ENCODE measurements around the gene MAST2. TPM values are rescaled to one million over a fixed set of nuclear protein-coding genes. Genes with fewer than 3 reads are reported as not detected.
"Not testable (repeated sequence)": the region's sequence is repeated elsewhere in the genome, so short reads cannot be mapped to it uniquely, and the experiment has no call there.

The MAST2 gene
- total RNA-seq, 2 experiments from 2014 or later, result 25.7 to 27.9 TPM

GRCh38 chr1:45815667-45816458, 12.5 kb downstream of the MAST2 start:
- peaks cover 6% of the 10 kb centered on the region for H3K9me3 Mint-ChIP-seq (ENCODE audit: insufficient read depth)
- no peak overlapping the region for H3K4me3 Mint-ChIP-seq
- ATAC-seq (no peak), DNase-seq (no peak)
- peaks cover 27% of the 10 kb centered on the region for H3K36me3 Mint-ChIP-seq (ENCODE audit: low read depth)
- CTCF ChIA-PET, result interaction anchor here (0.6 kb wide), 1 partner anchor 187 kb away, joined by 3 read pairs; no protein-coding TSS in a partner anchor
- H3K27me3 Mint-ChIP-seq (ENCODE audit: low read depth), result no peaks in the 10 kb centered on the region
- POLR2A ChIA-PET, result no interaction called here
- no peak overlapping the region for H3K27ac Mint-ChIP-seq
- H3K4me1 Mint-ChIP-seq (ENCODE audit: low read depth), result peaks cover 5% of the 10 kb centered on the region

DNA sequence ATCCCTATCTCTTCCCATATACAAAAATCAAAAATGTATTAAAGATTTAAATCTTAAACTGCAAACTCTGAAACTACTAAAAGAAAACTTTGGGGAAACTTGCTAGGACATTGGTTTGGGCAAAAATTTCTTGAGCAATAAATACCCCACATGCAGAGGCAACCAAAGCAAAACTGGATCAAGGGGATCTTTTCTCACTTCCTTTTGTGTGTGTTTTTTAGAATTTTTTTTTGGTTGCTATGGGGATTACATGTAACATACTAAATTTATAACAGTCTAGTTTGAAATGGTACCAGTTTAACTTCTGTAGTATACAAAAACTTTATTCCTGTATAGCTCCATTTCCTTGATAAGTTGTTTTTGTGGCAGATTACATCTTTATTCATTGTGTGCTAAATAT, 16.8 kb downstream of the MAST2 start:
- ChIA-PET CTCF (no interaction called here), POLR2A (no interaction called here)
- no peak overlapping the region for H3K4me3 Mint-ChIP-seq
- H3K4me1 Mint-ChIP-seq (ENCODE audit: low read depth), result peaks cover 9% of the 10 kb centered on the region
- no peak overlapping the region for H3K27ac Mint-ChIP-seq
- peaks cover 6% of the 10 kb centered on the region for H3K9me3 Mint-ChIP-seq (ENCODE audit: insufficient read depth)
- H3K36me3 Mint-ChIP-seq (ENCODE audit: low read depth), result peaks cover 22% of the 10 kb centered on the region
- no peaks in the 10 kb centered on the region for H3K27me3 Mint-ChIP-seq (ENCODE audit: low read depth)
- ATAC-seq (no peak), DNase-seq (no peak)

GRCh38 chr1:45820788-45821187, 17.4 kb downstream of the MAST2 start:
- Mint-ChIP-seq H3K9me3 (ENCODE audit: insufficient read depth) (peaks cover 6% of the 10 kb centered on the region), H3K27ac (no peak overlapping the region), H3K4me1 (ENCODE audit: low read depth) (peaks cover 9% of the 10 kb centered on the region), H3K4me3 (no peak overlapping the region), H3K36me3 (ENCODE audit: low read depth) (peaks cover 22% of the 10 kb centered on the region), H3K27me3 (ENCODE audit: low read depth) (no peaks in the 10 kb centered on the region)
- DNase-seq (no peak), ATAC-seq (no peak)
- CTCF ChIA-PET, result no interaction called here
- POLR2A ChIA-PET, result no interaction called here

DNA sequence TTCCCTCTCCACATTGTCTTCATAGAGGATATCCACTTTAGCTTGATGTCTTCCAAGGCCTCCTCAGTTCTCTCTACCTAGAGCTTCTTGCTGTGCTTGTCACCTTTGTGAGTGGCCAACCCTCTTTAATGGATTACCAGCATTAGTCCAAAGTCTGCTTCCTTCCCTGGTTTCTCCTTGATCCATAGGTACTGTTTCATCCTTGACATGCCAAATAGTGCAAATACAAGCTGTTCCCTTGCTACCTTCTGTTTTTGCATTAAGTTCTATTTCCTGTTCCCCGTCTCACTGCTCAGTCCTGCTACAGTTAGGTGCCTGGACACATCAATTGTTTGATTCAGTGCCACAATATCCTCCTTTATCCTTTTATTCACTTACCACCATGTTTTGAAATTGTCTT, 19.2 kb downstream of the MAST2 start:
- Mint-ChIP-seq H3K9me3 (ENCODE audit: insufficient read depth) (peaks cover 6% of the 10 kb centered on the region), H3K27me3 (ENCODE audit: low read depth) (no peaks in the 10 kb centered on the region), H3K4me1 (ENCODE audit: low read depth) (peaks cover 9% of the 10 kb centered on the region), H3K27ac (no peak overlapping the region), H3K36me3 (ENCODE audit: low read depth) (peaks cover 19% of the 10 kb centered on the region), H3K4me3 (no peak overlapping the region)
- ChIA-PET POLR2A (no interaction called here), CTCF (interaction anchor here (1.3 kb wide), 1 partner anchor 17 kb away, joined by 3 read pairs; no protein-coding TSS in a partner anchor)
- ATAC-seq (no peak), DNase-seq (no peak)

DNA sequence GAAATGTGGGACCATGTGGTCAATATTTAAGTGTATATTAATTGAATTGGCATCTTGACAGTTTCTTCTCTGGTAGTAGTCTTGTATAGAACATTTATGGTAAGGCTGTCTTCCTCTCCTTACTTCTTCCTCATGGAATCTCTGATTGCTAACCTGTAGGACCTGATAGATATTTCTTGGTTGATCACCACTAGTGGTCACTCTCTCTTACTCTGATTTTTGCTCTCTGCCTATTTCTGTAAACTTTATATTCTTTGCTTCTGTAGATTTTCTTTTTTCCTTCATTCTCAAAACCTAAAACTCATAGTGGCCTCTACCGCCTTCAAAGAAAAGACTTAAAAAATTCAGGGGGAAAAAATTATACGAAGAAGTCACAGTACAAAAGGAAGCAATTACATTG, 21.2 kb downstream of the MAST2 start:
- H3K9me3 Mint-ChIP-seq (ENCODE audit: insufficient read depth), result peaks cover 1% of the 10 kb centered on the region
- no peak overlapping the region for H3K4me3 Mint-ChIP-seq
- no peak overlapping the region for H3K27ac Mint-ChIP-seq
- POLR2A ChIA-PET, result no interaction called here
- DNase-seq (no peak), ATAC-seq (no peak)
- peaks cover 9% of the 10 kb centered on the region for H3K4me1 Mint-ChIP-seq (ENCODE audit: low read depth)
- CTCF ChIA-PET, result interaction anchor here (0.9 kb wide), 1 partner anchor 779 kb away, joined by 3 read pairs; no protein-coding TSS in a partner anchor
- no peaks in the 10 kb centered on the region for H3K27me3 Mint-ChIP-seq (ENCODE audit: low read depth)
- peaks cover 18% of the 10 kb centered on the region for H3K36me3 Mint-ChIP-seq (ENCODE audit: low read depth)

GRCh38 chr1:45827256-45827655, 23.8 kb downstream of the MAST2 start:
- POLR2A ChIA-PET, result no interaction called here
- CTCF ChIA-PET, result no interaction called here
- no peak for ATAC-seq
- no peak overlapping the region for H3K27ac Mint-ChIP-seq
- peaks cover 4% of the 10 kb centered on the region for H3K4me1 Mint-ChIP-seq (ENCODE audit: low read depth)
- DNase-seq, result no peak
- H3K4me3 Mint-ChIP-seq, result no peak overlapping the region
- peaks cover 26% of the 10 kb centered on the region for H3K36me3 Mint-ChIP-seq (ENCODE audit: low read depth)
- H3K9me3 Mint-ChIP-seq (ENCODE audit: insufficient read depth), result no peaks in the 10 kb centered on the region
- H3K27me3 Mint-ChIP-seq (ENCODE audit: low read depth), result no peaks in the 10 kb centered on the region

DNA sequence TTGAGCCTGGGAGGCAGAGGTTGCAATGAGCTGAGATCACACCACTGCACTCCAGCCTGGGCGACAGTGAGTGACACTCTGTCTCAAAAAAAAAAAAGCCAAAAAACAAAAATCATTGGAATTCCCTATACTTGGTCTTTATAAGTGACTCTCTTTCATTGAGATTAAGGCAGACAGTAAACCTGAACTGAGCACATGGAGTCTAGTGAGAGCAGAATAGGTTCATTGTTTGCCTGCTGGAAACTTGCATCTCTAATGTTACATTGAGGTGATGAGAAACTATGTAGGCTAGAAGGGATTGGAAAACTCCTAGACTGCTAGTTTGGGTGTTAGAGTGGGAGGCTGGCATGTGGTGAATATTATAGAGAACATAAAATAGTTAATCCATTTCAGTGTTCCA, 25.4 kb downstream of the MAST2 start:
- ATAC-seq (no peak), DNase-seq (no peak)
- Mint-ChIP-seq H3K27me3 (ENCODE audit: low read depth) (no peaks in the 10 kb centered on the region), H3K4me3 (no peak overlapping the region), H3K4me1 (ENCODE audit: low read depth) (no peaks in the 10 kb centered on the region), H3K9me3 (ENCODE audit: insufficient read depth) (no peaks in the 10 kb centered on the region), H3K27ac (no peak overlapping the region), H3K36me3 (ENCODE audit: low read depth) (peaks cover 26% of the 10 kb centered on the region)
- CTCF ChIA-PET, result no interaction called here
- POLR2A ChIA-PET, result no interaction called here

DNA sequence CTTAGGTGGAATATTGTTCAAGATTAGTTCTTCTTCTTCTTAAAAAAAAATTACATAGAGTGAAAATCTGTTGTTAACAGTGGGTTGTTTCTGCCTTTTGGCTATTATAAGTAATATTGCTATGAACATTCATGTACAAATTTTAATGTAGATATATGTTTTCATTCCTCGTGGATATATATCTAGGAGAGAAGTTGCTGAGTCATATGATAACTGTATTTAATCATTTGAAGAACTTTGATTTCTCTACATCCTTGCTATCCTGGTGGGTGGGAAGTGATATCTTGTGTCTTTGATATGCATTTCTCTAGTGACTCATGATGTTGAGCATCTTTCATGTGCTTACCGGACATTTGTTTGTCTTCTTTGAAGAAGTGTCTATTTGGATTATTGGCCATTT, 29.9 kb downstream of the MAST2 start:
- no peaks in the 10 kb centered on the region for H3K9me3 Mint-ChIP-seq (ENCODE audit: insufficient read depth)
- DNase-seq, result no peak
- ChIA-PET CTCF (no interaction called here), POLR2A (no interaction called here)
- H3K27ac Mint-ChIP-seq, result no peak overlapping the region
- peaks cover 20% of the 10 kb centered on the region for H3K36me3 Mint-ChIP-seq (ENCODE audit: low read depth)
- H3K27me3 Mint-ChIP-seq (ENCODE audit: low read depth), result no peaks in the 10 kb centered on the region
- no peak overlapping the region for H3K4me3 Mint-ChIP-seq
- no peaks in the 10 kb centered on the region for H3K4me1 Mint-ChIP-seq (ENCODE audit: low read depth)
- no peak for ATAC-seq

DNA sequence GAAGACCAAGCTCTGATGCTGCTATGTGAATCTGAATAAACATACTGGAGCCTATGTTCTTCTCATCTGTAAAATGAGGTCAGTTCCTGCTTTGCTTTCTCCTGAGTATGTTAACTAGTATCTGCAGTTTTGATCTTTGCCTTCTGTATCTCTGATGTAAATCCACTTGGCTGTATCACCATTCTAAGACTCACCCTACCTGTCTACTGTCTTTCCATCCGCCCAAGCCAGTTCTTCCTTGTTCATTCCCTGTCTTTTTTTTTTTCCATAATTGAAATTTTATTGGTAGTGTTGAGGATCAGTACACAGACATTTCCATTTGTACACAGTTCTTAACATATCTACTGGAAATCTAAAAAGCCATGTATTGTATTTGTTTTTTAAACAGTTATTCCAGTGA, 31.3 kb downstream of the MAST2 start:
- H3K9me3 Mint-ChIP-seq (ENCODE audit: insufficient read depth), result no peaks in the 10 kb centered on the region
- no peak overlapping the region for H3K4me3 Mint-ChIP-seq
- DNase-seq (no peak), ATAC-seq (no peak)
- H3K36me3 Mint-ChIP-seq (ENCODE audit: low read depth), result peaks cover 24% of the 10 kb centered on the region
- no peaks in the 10 kb centered on the region for H3K27me3 Mint-ChIP-seq (ENCODE audit: low read depth)
- POLR2A ChIA-PET, result no interaction called here
- no peaks in the 10 kb centered on the region for H3K4me1 Mint-ChIP-seq (ENCODE audit: low read depth)
- no peak overlapping the region for H3K27ac Mint-ChIP-seq
- CTCF ChIA-PET, result interaction anchor here (0.9 kb wide), 1 partner anchor 17 kb away, joined by 3 read pairs; no protein-coding TSS in a partner anchor

DNA sequence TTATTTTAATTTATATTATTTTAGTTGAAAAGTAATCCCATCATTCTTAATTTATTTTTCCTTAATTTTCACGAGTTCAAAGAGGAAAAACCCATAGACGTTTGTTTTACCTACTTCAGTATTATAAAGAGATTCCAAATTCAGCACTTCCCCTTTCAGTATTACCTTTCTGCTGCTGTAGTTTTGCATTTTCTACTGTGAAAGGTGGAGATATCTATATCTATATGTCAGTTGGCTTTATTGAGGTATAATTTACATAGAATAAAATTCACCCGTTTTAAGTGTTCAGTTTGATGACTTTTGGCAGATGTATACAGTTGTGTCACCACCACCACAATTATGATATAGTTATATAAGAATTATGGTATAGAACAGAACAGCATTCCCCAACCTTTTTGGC, 33.0 kb downstream of the MAST2 start:
- POLR2A ChIA-PET, result no interaction called here
- Mint-ChIP-seq H3K27me3 (ENCODE audit: low read depth) (no peaks in the 10 kb centered on the region), H3K4me1 (ENCODE audit: low read depth) (no peaks in the 10 kb centered on the region), H3K4me3 (no peak overlapping the region), H3K36me3 (ENCODE audit: low read depth) (peaks cover 19% of the 10 kb centered on the region), H3K9me3 (ENCODE audit: insufficient read depth) (no peaks in the 10 kb centered on the region), H3K27ac (no peak overlapping the region)
- CTCF ChIA-PET, result no interaction called here
- no peak for DNase-seq
- ATAC-seq, result no peak

- H3K9me3 Mint-ChIP-seq (ENCODE audit: insufficient read depth); POLR2A ChIA-PET; H3K4me1 Mint-ChIP-seq (ENCODE audit: low read depth); CTCF ChIA-PET; H3K27me3 Mint-ChIP-seq (ENCODE audit: low read depth); H3K27ac Mint-ChIP-seq; DNase-seq; ATAC-seq; H3K4me3 Mint-ChIP-seq: not testable (repeated sequence)
- peaks cover 18% of the 10 kb centered on the region for H3K36me3 Mint-ChIP-seq (ENCODE audit: low read depth)
Measured at GRCh38 chr1:45836861-45837260, 33.4 kb downstream of the MAST2 start.

DNA sequence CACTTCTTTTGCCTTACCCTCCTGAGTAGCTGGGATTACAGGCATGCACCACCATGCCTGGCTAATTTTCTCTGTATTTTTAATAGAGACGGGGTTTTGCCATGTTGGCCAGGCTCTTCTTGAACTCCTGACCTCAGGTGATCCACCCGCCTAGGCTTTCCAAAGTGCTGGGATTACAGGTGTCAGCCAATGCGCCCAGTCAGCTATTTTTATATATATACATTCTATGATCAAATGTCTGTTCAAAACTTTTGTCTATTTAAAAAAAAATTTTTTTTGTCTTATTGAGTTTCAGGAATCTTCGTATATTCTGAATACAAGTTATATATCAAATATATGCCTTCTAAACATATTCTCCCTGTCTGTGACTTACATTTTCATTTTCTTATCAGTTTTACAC, 34.9 kb downstream of the MAST2 start:
- H3K27ac Mint-ChIP-seq, result not testable (repeated sequence)

More for the DNA sequence above, 34.9 kb downstream of the MAST2 start:
- CTCF ChIA-PET; H3K27me3 Mint-ChIP-seq (ENCODE audit: low read depth); H3K4me3 Mint-ChIP-seq; DNase-seq; ATAC-seq; H3K9me3 Mint-ChIP-seq (ENCODE audit: insufficient read depth); H3K4me1 Mint-ChIP-seq (ENCODE audit: low read depth): not testable (repeated sequence)
- POLR2A ChIA-PET, result interaction anchor here (1.2 kb wide), 1 partner anchor 151 kb away, joined by 4 read pairs; the partner anchor contains the start of gene GPBP1L1
- peaks cover 17% of the 10 kb centered on the region for H3K36me3 Mint-ChIP-seq (ENCODE audit: low read depth)
